Ascending aorta (tissue), 2 donors: ENCODE results near the gene INPP5D. TPM values are rescaled to one million over a fixed set of nuclear protein-coding genes. Genes with fewer than 3 reads are reported as not detected.

Experiments
- DNase-seq, 2 donors: peaks; one replicate each; pipeline ENCODE4 v3.0.0-alpha.2; 2019; ENCODE audit warnings: low spot score in 2 of 2
- H3K27ac ChIP-seq, 2 donors: fragments of 200-600 bp; sonication (generic); one replicate each; pipeline ENCODE4 v1.5.1; 2016 to 2017; ENCODE audit warnings: mild to moderate bottlenecking in 1 of 2
- H3K27me3 ChIP-seq: fragments of 200-600 bp; sonication (generic); one replicate; pipeline ENCODE4 v1.5.1; 2017
- H3K36me3 ChIP-seq, 2 donors: fragments of 200-600 bp; sonication (generic); one replicate each; pipeline ENCODE4 v1.5.1; 2016
- H3K4me1 ChIP-seq, 2 donors: fragments of 200-600 bp; sonication (generic); one replicate each; pipeline ENCODE4 v1.5.1; 2016 to 2017; ENCODE audit warnings: mild to moderate bottlenecking in 1 of 2
- H3K4me3 ChIP-seq, 2 donors: fragments of 200-600 bp; sonication (generic); one replicate each; pipeline ENCODE4 v1.5.1; 2016 to 2017; ENCODE audit warnings: mild to moderate bottlenecking in 1 of 2
- H3K9me3 ChIP-seq, 2 donors: fragments of 200-600 bp; sonication (generic); one replicate each; pipeline ENCODE4 v1.5.1; 2016
- CTCF ChIP-seq, 3 experiments: fragments of 200-600 bp in 2 of 3; fragments of 450-650 bp in 1 of 3; sonication (generic) in 2 of 3; IDR thresholded peaks; one replicate each; pipeline ENCODE4 v1.5.1; 2016 to 2019; ENCODE audit warnings: antibody characterized with exemption in 3 of 3, mild to moderate bottlenecking in 1 of 3, moderate library complexity in 1 of 3
- intact Hi-C: fragments of 100-400 bp; cut with DNase I; formaldehyde crosslinking; loops from one replicate; pipeline ENCODE4 v1.15.1; 2023
- total RNA-seq: library from RNA; depleted of rRNA; stranded (reverse); fragments of >200 nt; gene quantifications from one replicate; pipeline ENCODE4 v1.1.0, GENCODE V29; 2016

INPP5D gene
- total RNA-seq, 1 donor from 2014 or later, result 21.7 TPM

- no peaks in the 10 kb centered on the region for H3K27me3 ChIP-seq
- no peak overlapping the region for H3K4me3 ChIP-seq
- intact Hi-C loops, result no loop called here
- no peaks in the 10 kb centered on the region for H3K9me3 ChIP-seq
- TF ChIP-seq CTCF (IDR thresholded peaks at IDR 0.05), result no peak
- H3K36me3 ChIP-seq, result no peaks in the 10 kb centered on the region
- no peak overlapping the region for H3K27ac ChIP-seq
- peak in 1 of 2 donors; percentile 54 for DNase-seq
- H3K4me1 ChIP-seq, result no peaks in the 10 kb centered on the region
These were observed 31.6 kb downstream of the INPP5D start for GRCh38 chr2:233091595-233092375.

- Histone ChIP-seq H3K9me3 (no peaks in the 10 kb centered on the region), H3K36me3 (no peaks in the 10 kb centered on the region), H3K4me3 (no peak overlapping the region), H3K27me3 (no peaks in the 10 kb centered on the region), H3K27ac (no peak overlapping the region), H3K4me1 (no peaks in the 10 kb centered on the region)
- DNase-seq, result peak in 1 of 2 donors; percentile 8
- intact Hi-C loops, result no loop called here
- no peak for TF ChIP-seq CTCF (IDR thresholded peaks at IDR 0.05)
These were observed 32.5 kb downstream of the INPP5D start for GRCh38 chr2:233092432-233093165.

- H3K36me3 ChIP-seq, result no peaks in the 10 kb centered on the region
- no peak overlapping the region for H3K27ac ChIP-seq
- H3K4me3 ChIP-seq, result no peak overlapping the region
- H3K27me3 ChIP-seq, result no peaks in the 10 kb centered on the region
- intact Hi-C loops, result no loop called here
- no peaks in the 10 kb centered on the region for H3K9me3 ChIP-seq
- TF ChIP-seq CTCF (IDR thresholded peaks at IDR 0.05), result no peak
- no peak for DNase-seq
- no peaks in the 10 kb centered on the region for H3K4me1 ChIP-seq
These were observed 33.0 kb downstream of the INPP5D start for GRCh38 chr2:233093166-233093448.

GRCh38 chr2:233093721-233094120, 33.6 kb downstream of the INPP5D start:
- intact Hi-C loops, result no loop called here
- no peaks in the 10 kb centered on the region for H3K4me1 ChIP-seq
- no peaks in the 10 kb centered on the region for H3K9me3 ChIP-seq
- peak in 1 of 2 donors; percentile 41 for DNase-seq
- H3K27me3 ChIP-seq, result no peaks in the 10 kb centered on the region
- H3K36me3 ChIP-seq, result no peaks in the 10 kb centered on the region
- no peak for TF ChIP-seq CTCF (IDR thresholded peaks at IDR 0.05)
- H3K4me3 ChIP-seq, result no peak overlapping the region
- H3K27ac ChIP-seq, result no peak overlapping the region

GRCh38 chr2:233094614-233095013, 34.5 kb downstream of the INPP5D start:
- no peaks in the 10 kb centered on the region for H3K27me3 ChIP-seq
- H3K4me1 ChIP-seq, result no peaks in the 10 kb centered on the region
- no peak overlapping the region for H3K27ac ChIP-seq
- no peak overlapping the region for H3K4me3 ChIP-seq
- DNase-seq, result peak in 1 of 2 donors; percentile 22
- no peaks in the 10 kb centered on the region for H3K36me3 ChIP-seq
- H3K9me3 ChIP-seq, result no peaks in the 10 kb centered on the region
- intact Hi-C loops, result loop anchor here (5.0 kb wide), 1 partner anchor 158 kb away; the partner anchor contains the start of gene ATG16L1
- TF ChIP-seq CTCF (IDR thresholded peaks at IDR 0.05), result no peak
